Measurements from ENCODE around the gene MTMR10.

DNA sequence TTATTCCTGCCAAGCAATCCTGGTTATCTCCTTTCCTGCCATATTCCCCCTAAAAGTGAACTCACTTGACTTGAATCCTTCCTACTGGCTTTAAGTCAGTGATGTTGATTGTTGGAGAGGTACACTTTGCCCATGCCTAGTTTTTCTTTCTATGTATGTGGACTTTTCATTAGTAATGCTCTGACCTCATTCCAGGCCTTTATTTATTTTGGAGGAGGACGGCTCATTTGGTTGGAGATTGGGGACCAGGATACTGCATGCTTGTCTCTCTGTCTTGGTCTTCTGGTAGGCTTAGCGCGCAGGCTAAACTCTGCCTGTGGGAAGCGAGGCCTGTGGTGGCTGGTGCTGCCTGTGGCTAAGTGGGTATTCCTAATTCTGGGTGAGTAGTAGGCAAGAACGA, 29.1 kb upstream of the MTMR10 start:
- TF ChIP-seq, protein P1, sequence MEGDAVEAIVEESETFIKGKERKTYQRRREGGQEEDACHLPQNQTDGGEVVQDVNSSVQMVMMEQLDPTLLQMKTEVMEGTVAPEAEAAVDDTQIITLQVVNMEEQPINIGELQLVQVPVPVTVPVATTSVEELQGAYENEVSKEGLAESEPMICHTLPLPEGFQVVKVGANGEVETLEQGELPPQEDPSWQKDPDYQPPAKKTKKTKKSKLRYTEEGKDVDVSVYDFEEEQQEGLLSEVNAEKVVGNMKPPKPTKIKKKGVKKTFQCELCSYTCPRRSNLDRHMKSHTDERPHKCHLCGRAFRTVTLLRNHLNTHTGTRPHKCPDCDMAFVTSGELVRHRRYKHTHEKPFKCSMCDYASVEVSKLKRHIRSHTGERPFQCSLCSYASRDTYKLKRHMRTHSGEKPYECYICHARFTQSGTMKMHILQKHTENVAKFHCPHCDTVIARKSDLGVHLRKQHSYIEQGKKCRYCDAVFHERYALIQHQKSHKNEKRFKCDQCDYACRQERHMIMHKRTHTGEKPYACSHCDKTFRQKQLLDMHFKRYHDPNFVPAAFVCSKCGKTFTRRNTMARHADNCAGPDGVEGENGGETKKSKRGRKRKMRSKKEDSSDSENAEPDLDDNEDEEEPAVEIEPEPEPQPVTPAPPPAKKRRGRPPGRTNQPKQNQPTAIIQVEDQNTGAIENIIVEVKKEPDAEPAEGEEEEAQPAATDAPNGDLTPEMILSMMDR (IDR thresholded peaks at IDR 0.05): no peak
- no peak for TF ChIP-seq POLR2A (IDR thresholded peaks at IDR 0.05)
